ENCODE measurements around the gene XAGE2. TPM values are rescaled to one million over a fixed set of nuclear protein-coding genes. Genes with fewer than 3 reads are reported as not detected.

XAGE2 gene
- total RNA-seq, 1 experiment from 2014 or later = not detected

DNA sequence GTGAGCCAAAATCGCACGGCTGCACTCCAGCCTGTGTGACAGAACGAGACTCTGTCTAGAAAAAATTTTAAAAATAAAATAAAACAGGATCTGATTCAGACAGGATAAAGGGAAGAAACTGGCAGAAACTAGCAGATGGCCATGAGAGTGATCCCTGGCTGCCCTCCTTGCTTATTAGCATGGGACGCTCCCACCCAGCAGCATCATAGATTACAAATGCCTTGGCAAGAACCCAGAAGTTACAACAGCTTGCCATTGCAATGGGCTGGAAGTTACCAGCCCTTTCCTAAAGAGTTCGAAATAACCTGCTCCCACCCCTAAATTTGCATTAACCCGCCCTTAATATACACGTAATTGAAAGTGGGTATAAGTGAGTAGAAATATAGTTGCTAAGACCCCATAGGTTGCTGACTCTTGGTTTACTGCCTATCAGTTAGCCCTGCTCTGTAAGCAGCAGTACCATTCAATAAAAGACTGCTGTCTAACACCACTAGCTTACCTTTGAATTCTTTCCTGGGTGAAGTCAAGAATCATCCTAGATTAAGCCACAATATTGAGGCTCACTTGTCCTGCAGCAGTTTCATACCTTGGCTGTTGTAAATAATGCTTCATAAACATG, 9.1 kb upstream of the XAGE2 start:
- Histone ChIP-seq H3K79me2 (ENCODE audit: low read depth) (no peaks in the 10 kb centered on the region), H3K9me2 (ENCODE audit: insufficient read depth) (no peaks in the 10 kb centered on the region), H2AFZ (no peak overlapping the region), H3F3A (ENCODE audit: insufficient read depth, low read depth) (no peaks in the 10 kb centered on the region), H3K27ac (no peak overlapping the region), H3K4me1 (replicated peaks; ENCODE audit: insufficient read depth) (no peaks in the 10 kb centered on the region), H3K9me3 (ENCODE audit: insufficient read depth, low read depth) (no peaks in the 10 kb centered on the region), H3K4me3 (no peak overlapping the region), H4K20me1 (ENCODE audit: insufficient read depth) (no peaks in the 10 kb centered on the region), H3K4me2 (no peak overlapping the region), H3K27me3 (ENCODE audit: insufficient read depth, low read depth) (no peaks in the 10 kb centered on the region), H3K36me3 (ENCODE audit: low read depth) (no peaks in the 10 kb centered on the region)
- intact Hi-C loops (cut with micrococcal nuclease; ENCODE audit: unreplicated experiment) = no loop called here
- no TSS peak for BruUV-seq (replicated peaks)
- TF ChIP-seq, protein P1, sequence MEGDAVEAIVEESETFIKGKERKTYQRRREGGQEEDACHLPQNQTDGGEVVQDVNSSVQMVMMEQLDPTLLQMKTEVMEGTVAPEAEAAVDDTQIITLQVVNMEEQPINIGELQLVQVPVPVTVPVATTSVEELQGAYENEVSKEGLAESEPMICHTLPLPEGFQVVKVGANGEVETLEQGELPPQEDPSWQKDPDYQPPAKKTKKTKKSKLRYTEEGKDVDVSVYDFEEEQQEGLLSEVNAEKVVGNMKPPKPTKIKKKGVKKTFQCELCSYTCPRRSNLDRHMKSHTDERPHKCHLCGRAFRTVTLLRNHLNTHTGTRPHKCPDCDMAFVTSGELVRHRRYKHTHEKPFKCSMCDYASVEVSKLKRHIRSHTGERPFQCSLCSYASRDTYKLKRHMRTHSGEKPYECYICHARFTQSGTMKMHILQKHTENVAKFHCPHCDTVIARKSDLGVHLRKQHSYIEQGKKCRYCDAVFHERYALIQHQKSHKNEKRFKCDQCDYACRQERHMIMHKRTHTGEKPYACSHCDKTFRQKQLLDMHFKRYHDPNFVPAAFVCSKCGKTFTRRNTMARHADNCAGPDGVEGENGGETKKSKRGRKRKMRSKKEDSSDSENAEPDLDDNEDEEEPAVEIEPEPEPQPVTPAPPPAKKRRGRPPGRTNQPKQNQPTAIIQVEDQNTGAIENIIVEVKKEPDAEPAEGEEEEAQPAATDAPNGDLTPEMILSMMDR (conservative IDR thresholded peaks at IDR 0.05) = no peak
- TF ChIP-seq EZH2 (IDR thresholded peaks at IDR 0.05; ENCODE audit: low read depth) = no peak
- ChIA-PET CTCF (no interaction called here), POLR2A (ENCODE audit: unreplicated experiment) (no interaction called here)
- DNase-seq = no peak

DNA sequence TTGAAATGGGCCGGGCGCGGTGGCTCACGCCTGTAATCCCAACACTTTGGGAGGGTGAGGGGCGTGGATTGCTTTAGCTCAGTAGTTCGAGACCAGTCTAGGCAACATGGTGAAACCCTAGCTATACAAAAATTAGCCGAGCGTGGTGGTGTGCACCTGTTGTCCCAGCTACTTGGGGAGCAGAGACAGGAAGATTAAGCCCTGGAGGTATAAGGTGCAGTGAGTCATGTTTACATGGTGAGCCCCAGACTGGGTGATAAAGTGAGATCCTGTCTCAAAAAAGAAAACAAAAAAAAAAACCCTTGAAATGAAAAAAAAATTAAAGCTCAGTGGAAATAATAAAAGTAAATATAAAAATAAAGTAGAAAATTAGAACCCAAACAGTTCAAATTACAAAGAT, 6.9 kb upstream of the XAGE2 start:
- H3K4me1 ChIP-seq (replicated peaks; ENCODE audit: insufficient read depth) = no peaks in the 10 kb centered on the region
- no peaks in the 10 kb centered on the region for H3K9me3 ChIP-seq (ENCODE audit: insufficient read depth, low read depth)
- intact Hi-C loops (cut with micrococcal nuclease; ENCODE audit: unreplicated experiment) = no loop called here
- CTCF ChIA-PET = interaction anchor here (0.6 kb wide), 1 partner anchor 875 kb away, joined by 3 read pairs; no protein-coding TSS in a partner anchor
- no peaks in the 10 kb centered on the region for H3K9me2 ChIP-seq (ENCODE audit: insufficient read depth)
- H3F3A ChIP-seq (ENCODE audit: insufficient read depth, low read depth) = no peaks in the 10 kb centered on the region
- no TSS peak for BruUV-seq (replicated peaks)
- H3K27ac ChIP-seq = no peak overlapping the region
- no peaks in the 10 kb centered on the region for H3K79me2 ChIP-seq (ENCODE audit: low read depth)
- TF ChIP-seq EZH2 (IDR thresholded peaks at IDR 0.05; ENCODE audit: low read depth) = no peak
- TF ChIP-seq, protein P1 (conservative IDR thresholded peaks at IDR 0.05) = no peak
- no peaks in the 10 kb centered on the region for H4K20me1 ChIP-seq (ENCODE audit: insufficient read depth)
- no peaks in the 10 kb centered on the region for H3K27me3 ChIP-seq (ENCODE audit: insufficient read depth, low read depth)
- no peak overlapping the region for H3K4me2 ChIP-seq
- no peak overlapping the region for H2AFZ ChIP-seq
- POLR2A ChIA-PET (ENCODE audit: unreplicated experiment) = interaction anchor here (0.6 kb wide), 1 partner anchor 147 kb away, joined by 9 read pairs; no protein-coding TSS in a partner anchor
- H3K4me3 ChIP-seq = no peak overlapping the region
- H3K36me3 ChIP-seq (ENCODE audit: low read depth) = no peaks in the 10 kb centered on the region
- no peak for DNase-seq

DNA sequence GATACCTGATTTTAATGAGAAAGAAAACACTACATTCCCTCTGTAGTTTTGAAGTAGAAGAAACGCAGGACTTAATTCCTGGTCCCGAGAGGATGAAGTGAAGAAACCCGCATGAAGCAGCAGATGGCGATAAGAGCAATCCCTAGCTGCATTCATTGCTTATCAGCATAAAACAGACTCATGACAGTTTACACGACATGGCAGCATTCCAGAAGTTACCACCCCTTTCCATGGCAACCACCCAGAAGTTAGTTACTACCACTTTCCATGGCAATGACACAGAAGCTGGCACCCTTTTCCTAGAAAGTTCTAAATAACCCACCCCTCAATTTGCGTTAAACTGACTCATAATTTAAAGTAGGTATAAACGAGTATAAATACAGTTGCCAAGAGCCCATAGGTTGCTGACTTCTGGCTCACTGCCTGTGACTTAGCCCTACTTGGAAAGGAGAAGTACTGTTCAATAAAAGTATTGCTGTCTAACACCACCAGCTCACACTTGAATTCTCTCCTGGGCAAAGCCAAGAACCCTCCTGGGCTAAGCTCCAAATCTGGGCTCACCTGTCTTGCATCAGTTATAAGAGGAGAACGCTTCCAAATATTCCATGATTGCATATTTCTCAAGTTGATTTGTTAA, 5.5 kb upstream of the XAGE2 start:
- H3K27ac ChIP-seq = no peak overlapping the region
- BruUV-seq (replicated peaks) = no TSS peak
- H3K79me2 ChIP-seq (ENCODE audit: low read depth) = no peaks in the 10 kb centered on the region
- intact Hi-C loops (cut with micrococcal nuclease; ENCODE audit: unreplicated experiment) = no loop called here
- no peak overlapping the region for H3K4me2 ChIP-seq
- DNase-seq = no peak
- H3F3A ChIP-seq (ENCODE audit: insufficient read depth, low read depth) = no peaks in the 10 kb centered on the region
- no peaks in the 10 kb centered on the region for H4K20me1 ChIP-seq (ENCODE audit: insufficient read depth)
- ChIA-PET CTCF (no interaction called here), POLR2A (ENCODE audit: unreplicated experiment) (no interaction called here)
- H3K27me3 ChIP-seq (ENCODE audit: insufficient read depth, low read depth) = no peaks in the 10 kb centered on the region
- TF ChIP-seq EZH2 (IDR thresholded peaks at IDR 0.05; ENCODE audit: low read depth) = no peak
- TF ChIP-seq, protein P1 (conservative IDR thresholded peaks at IDR 0.05) = no peak
- no peak overlapping the region for H3K4me3 ChIP-seq
- no peaks in the 10 kb centered on the region for H3K9me3 ChIP-seq (ENCODE audit: insufficient read depth, low read depth)
- H3K36me3 ChIP-seq (ENCODE audit: low read depth) = no peaks in the 10 kb centered on the region
- H2AFZ ChIP-seq = no peak overlapping the region
- H3K9me2 ChIP-seq (ENCODE audit: insufficient read depth) = no peaks in the 10 kb centered on the region
- H3K4me1 ChIP-seq (replicated peaks; ENCODE audit: insufficient read depth) = no peaks in the 10 kb centered on the region
